Hepatocyte (in vitro differentiated cells): Measurements from ENCODE around the gene C16orf96. TPM values are rescaled to one million over a fixed set of nuclear protein-coding genes. Genes with fewer than 3 reads are reported as not detected.

Source experiments
- DNase-seq: peaks from one replicate; pipeline ENCODE4 v3.0.0-alpha.2; 2016; ENCODE audit warnings: low spot score
- H2AFZ ChIP-seq: fragments of 200-600 bp; sonication (generic); 2 replicates; pipeline ENCODE4 v1.6.0; 2016; ENCODE audit warnings: antibody characterized with exemption, mild to moderate bottlenecking
- H3K27ac ChIP-seq: fragments of 200-600 bp; sonication (generic); 2 replicates; pipeline ENCODE4 v1.5.1; 2016; ENCODE audit warnings: mild to moderate bottlenecking
- H3K27me3 ChIP-seq: fragments of 200-600 bp; sonication (generic); 2 replicates; pipeline ENCODE4 v1.6.1; 2016
- H3K36me3 ChIP-seq: fragments of 200-600 bp; sonication (generic); replicated peaks from 2 replicates; pipeline ENCODE4 v1.5.1; 2016; ENCODE audit warnings: low read depth; ENCODE audit not compliant: insufficient read depth
- H3K4me1 ChIP-seq: fragments of 200-600 bp; sonication (generic); 2 replicates; pipeline ENCODE4 v1.5.1; 2016; ENCODE audit warnings: mild to moderate bottlenecking, moderate library complexity; ENCODE audit not compliant: insufficient read depth
- H3K4me2 ChIP-seq: fragments of 200-600 bp; sonication (generic); 2 replicates; pipeline ENCODE4 v1.6.0; 2016
- H3K4me3 ChIP-seq: fragments of 200-600 bp; sonication (generic); 2 replicates; pipeline ENCODE4 v1.5.1; 2016; ENCODE audit warnings: mild to moderate bottlenecking
- H3K79me2 ChIP-seq: fragments of 200-600 bp; sonication (generic); 2 replicates; pipeline ENCODE4 v1.6.0; 2017; ENCODE audit warnings: mild to moderate bottlenecking
- H3K9me2 ChIP-seq: fragments of 200-600 bp; sonication (generic); replicated peaks from 2 replicates; pipeline ENCODE4 v1.6.0; 2017; ENCODE audit warnings: mild to moderate bottlenecking; ENCODE audit not compliant: insufficient read depth
- H3K9me3 ChIP-seq: fragments of 200-600 bp; sonication (generic); 2 replicates; pipeline ENCODE4 v1.5.1; 2016; ENCODE audit warnings: low read depth, mild to moderate bottlenecking
- H4K20me1 ChIP-seq: fragments of 200-600 bp; sonication (generic); 2 replicates; pipeline ENCODE4 v1.6.0; 2016; ENCODE audit warnings: mild to moderate bottlenecking; ENCODE audit not compliant: insufficient read depth, poor library complexity, severe bottlenecking
- CTCF ChIP-seq: fragments of 200-600 bp; sonication (generic); IDR thresholded peaks from 2 replicates; pipeline ENCODE4 v1.5.1; 2016; ENCODE audit warnings: antibody characterized with exemption, mild to moderate bottlenecking; ENCODE audit not compliant: poor library complexity
- EZH2 ChIP-seq: fragments of 200-600 bp; sonication (generic); IDR thresholded peaks from 2 replicates; pipeline ENCODE4 v1.6.1; 2016; ENCODE audit warnings: antibody characterized with exemption, mild to moderate bottlenecking, borderline replicate concordance
- EZH2phosphoT487 ChIP-seq: fragments of 200-600 bp; sonication (generic); IDR thresholded peaks from one replicate; pipeline ENCODE4 v1.6.1; 2018; ENCODE audit warnings: antibody characterized with exemption, mild to moderate bottlenecking, low read depth, moderate library complexity; ENCODE audit not compliant: unreplicated experiment, severe bottlenecking
- WGBS: methylation state at CpG from one replicate; pipeline ENCODE4 v1.1.6; 2016; ENCODE audit warnings: low lambda C conversion rate; ENCODE audit errors: missing lambda C conversion rate; 5-methylcytosine and 5-hydroxymethylcytosine counted together
- polyA plus RNA-seq: library from polyadenylated mRNA; unstranded; fragments of >200 nt; fragmentation: Nextera tagmentation; extraction: Ambion mirVana; gene quantifications from 2 replicates; pipeline ENCODE4 v1.2.1, GENCODE V29; 2016
- total RNA-seq: library from RNA; depleted of rRNA; stranded (reverse); fragments of >200 nt; gene quantifications from 2 replicates; pipeline ENCODE4 v1.2.3, GENCODE V29; 2014

C16orf96 gene
- total and polyA plus RNA-seq, 2 experiments from 2014 or later: 0.20 TPM; not detected in 1

GRCh38 chr16:4574919-4575705, 19.0 kb downstream of the C16orf96 start:
- no peak overlapping the region for H3K4me3 ChIP-seq

GRCh38 chr16:4576008-4576407, 19.9 kb downstream of the C16orf96 start:
- no peaks in the 10 kb centered on the region for H3K27me3 ChIP-seq
- no peak overlapping the region for H3K27ac ChIP-seq
- H3K4me2 ChIP-seq: no peak overlapping the region
- no peaks in the 10 kb centered on the region for H3K9me3 ChIP-seq
- no peak for DNase-seq
- no peak overlapping the region for H2AFZ ChIP-seq
- H3K4me1 ChIP-seq: no peaks in the 10 kb centered on the region
- no peaks in the 10 kb centered on the region for H3K9me2 ChIP-seq
- no peaks in the 10 kb centered on the region for H3K79me2 ChIP-seq
- no peak overlapping the region for H3K4me3 ChIP-seq
- no peak for TF ChIP-seq CTCF
- no peak for TF ChIP-seq EZH2phosphoT487
- no peak for TF ChIP-seq EZH2
- no peaks in the 10 kb centered on the region for H4K20me1 ChIP-seq
- WGBS: 95% methylated on average over 15 of the region's 15 CpGs
- no peaks in the 10 kb centered on the region for H3K36me3 ChIP-seq

More at GRCh38 chr16:4574919-4575705, 19.0 kb downstream of the C16orf96 start:
- WGBS: 83% methylated on average over 11 of the region's 11 CpGs
- no peak overlapping the region for H2AFZ ChIP-seq
- no peaks in the 10 kb centered on the region for H3K27me3 ChIP-seq
- no peak for TF ChIP-seq EZH2
- TF ChIP-seq CTCF: no peak
- TF ChIP-seq EZH2phosphoT487: no peak
- H3K9me2 ChIP-seq: no peaks in the 10 kb centered on the region
- DNase-seq: no peak
- H3K9me3 ChIP-seq: no peaks in the 10 kb centered on the region
- H3K79me2 ChIP-seq: no peaks in the 10 kb centered on the region
- no peak overlapping the region for H3K4me2 ChIP-seq
- H3K36me3 ChIP-seq: no peaks in the 10 kb centered on the region
- H3K4me1 ChIP-seq: no peaks in the 10 kb centered on the region
- H4K20me1 ChIP-seq: no peaks in the 10 kb centered on the region
- no peak overlapping the region for H3K27ac ChIP-seq

- Histone ChIP-seq H2AFZ (no peak overlapping the region), H3K79me2 (no peaks in the 10 kb centered on the region), H3K4me3 (no peak overlapping the region), H3K4me1 (no peaks in the 10 kb centered on the region), H3K27ac (no peak overlapping the region), H4K20me1 (no peaks in the 10 kb centered on the region), H3K27me3 (no peaks in the 10 kb centered on the region), H3K4me2 (no peak overlapping the region), H3K9me2 (no peaks in the 10 kb centered on the region), H3K9me3 (no peaks in the 10 kb centered on the region), H3K36me3 (no peaks in the 10 kb centered on the region)
- 93% methylated on average over 13 of the region's 13 CpGs for WGBS
- TF ChIP-seq CTCF (no peak), EZH2 (no peak), EZH2phosphoT487 (no peak)
- DNase-seq: no peak
Measured at GRCh38 chr16:4578961-4579530, 22.9 kb downstream of the C16orf96 start.
